ENCODE results near the gene IGFLR1.
"Not testable (repeated sequence)": the region's sequence is repeated elsewhere in the genome, so short reads cannot be mapped to it uniquely, and the experiment has no call there.

The IGFLR1 gene

GRCh38 chr19:35777086-35777841 lies 35.0 kb upstream of the IGFLR1 start:
- DNase-seq: no peak

DNA sequence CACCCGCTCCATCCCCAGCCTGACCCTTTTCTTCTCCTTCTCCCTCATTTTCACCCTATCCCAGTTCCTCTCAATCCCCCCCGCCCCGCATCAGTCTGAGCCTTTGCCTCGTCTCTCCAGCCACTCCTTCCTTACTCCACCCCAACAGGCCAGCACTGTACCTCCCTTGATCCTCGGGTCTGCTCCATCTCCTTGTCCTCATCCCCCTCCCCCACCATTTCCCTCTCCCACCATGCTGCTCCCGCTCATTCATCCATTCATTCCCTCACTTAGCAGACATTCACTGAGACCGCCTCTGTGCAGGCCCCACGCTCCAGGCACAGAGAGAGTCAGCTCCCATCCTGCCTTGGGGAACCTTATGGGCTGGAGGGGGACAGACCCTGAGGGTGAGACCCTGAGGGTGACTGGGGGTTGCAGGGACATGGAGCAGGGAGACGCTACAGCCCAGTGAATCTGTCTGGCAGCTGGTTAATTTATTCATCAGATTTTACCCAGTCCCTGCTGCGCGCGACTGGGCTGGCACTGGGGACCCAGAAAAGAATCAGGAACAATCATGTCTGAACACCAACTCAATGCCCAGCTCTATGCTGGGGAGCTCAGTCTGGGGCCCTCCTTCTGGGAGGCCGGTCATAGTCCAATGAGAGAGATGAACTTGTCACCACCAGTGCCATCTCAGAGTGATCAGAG lies 34.0 kb upstream of the IGFLR1 start:
- no peak for DNase-seq

DNA sequence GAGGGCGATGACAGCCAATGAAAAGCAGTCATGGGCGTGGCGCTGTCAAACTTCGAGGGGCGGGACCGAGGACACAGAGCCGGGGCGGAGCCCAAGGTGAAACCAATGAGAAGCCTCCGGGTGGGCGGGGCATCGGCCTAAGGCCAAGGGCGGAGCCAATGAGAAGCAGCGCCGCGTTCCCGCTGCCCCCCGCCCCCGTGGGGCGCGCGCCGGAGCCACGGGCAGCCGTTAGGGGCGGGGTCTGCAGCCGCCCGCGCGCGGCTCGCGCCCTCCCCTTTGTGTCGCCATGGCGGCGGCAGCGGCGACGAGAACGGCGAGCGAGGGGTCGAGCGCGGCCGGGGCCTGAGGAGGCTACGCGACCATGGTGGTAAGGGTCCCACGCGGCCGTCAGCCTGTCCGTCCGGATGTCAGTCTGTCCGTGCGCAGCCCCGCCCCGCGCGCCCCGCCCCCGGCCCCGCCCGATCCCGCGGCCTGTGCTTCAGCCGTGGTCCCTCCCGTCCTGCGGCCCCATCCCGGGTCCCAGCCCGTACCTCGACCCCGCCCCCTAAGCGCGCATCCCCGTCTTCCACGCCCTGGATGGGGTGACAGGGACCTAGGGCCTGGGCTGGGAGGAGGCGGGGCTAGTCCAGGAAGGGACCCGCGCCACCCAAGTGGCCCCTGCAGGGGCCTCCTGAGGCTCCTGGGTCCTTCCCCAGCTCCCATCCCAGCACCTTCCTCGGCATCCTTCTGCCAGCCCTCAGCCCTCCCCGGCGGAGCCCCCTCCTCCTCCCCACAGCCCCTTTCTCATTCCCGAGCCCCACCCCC lies 33.2 kb upstream of the IGFLR1 start, which contains the start of gene ARHGAP33:
TSS of gene ARHGAP33 (plus strand) at position 267 of the 804 bp plus-strand sequence. CDS start at position 362, 95 bp downstream.
- peak; percentile 97 to 99 (median 98) for DNase-seq

- no peak for DNase-seq
Observed at GRCh38 chr19:35775046-35775297, 32.7 kb upstream of the IGFLR1 start.

DNA sequence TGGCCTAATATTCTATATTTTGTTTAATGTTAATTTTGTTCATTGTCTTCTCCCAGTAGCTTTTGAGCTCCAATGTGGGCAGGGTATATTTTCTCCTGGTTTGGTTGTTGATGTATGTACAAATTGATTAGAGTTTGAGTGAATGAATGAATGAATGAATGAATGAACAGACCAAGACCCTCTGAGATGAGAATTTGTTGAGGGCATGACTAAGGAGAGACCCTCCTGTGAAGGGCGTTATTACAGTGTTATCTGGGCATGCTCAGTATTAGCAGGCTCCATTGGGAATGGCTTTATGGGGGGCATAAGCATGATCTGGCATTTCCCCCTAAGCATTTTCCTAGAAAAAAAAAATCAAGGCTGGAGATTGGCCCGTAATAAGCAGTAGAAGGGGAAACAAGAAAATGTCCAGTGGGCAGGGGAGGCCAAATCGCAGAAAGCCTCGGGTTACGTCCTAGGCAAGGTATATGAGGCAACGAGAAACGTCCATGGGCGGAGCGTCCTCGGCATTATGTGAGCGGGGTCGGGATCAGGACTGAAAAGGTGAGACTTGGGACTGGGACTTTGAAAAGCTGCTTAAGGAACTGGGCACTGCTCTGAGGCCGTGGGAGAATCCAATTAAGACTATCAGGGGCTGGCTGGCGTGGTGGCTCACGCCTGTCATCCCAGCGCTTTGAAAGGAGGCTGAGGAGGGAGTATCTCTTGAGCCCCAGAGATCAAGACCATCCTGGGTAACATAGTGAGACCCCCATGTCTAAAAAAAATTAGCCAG lies 32.2 kb upstream of the IGFLR1 start:
- DNase-seq: no peak

GRCh38 chr19:35773020-35773806 lies 31.0 kb upstream of the IGFLR1 start:
- DNase-seq: no peak

DNA sequence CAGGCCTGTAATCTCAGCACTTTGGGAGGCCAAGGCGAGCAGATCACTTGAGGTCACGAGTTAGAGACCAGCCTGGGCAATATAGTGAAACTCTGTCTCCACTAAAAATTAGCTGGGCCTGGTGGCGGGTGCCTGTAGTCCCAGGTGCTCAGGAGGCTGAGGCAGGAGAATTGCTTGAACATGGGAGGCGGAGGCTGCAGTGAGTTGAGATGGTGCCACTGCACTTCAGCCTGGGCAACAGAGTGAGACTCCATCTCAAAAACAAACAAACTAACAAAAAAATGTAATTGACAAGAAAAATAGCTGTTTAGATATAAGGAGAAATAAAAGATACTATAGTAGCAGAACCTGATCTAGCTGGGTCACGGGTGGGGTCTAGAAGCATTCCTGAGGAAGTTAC lies 30.1 kb upstream of the IGFLR1 start:
- not testable (repeated sequence) for DNase-seq

- no peak for DNase-seq
Observed at GRCh38 chr19:35768082-35768421, 25.8 kb upstream of the IGFLR1 start.

GRCh38 chr19:35767288-35768081 lies 25.2 kb upstream of the IGFLR1 start:
- no peak for DNase-seq

GRCh38 chr19:35766571-35767104 lies 24.4 kb upstream of the IGFLR1 start:
- no peak for DNase-seq

DNA sequence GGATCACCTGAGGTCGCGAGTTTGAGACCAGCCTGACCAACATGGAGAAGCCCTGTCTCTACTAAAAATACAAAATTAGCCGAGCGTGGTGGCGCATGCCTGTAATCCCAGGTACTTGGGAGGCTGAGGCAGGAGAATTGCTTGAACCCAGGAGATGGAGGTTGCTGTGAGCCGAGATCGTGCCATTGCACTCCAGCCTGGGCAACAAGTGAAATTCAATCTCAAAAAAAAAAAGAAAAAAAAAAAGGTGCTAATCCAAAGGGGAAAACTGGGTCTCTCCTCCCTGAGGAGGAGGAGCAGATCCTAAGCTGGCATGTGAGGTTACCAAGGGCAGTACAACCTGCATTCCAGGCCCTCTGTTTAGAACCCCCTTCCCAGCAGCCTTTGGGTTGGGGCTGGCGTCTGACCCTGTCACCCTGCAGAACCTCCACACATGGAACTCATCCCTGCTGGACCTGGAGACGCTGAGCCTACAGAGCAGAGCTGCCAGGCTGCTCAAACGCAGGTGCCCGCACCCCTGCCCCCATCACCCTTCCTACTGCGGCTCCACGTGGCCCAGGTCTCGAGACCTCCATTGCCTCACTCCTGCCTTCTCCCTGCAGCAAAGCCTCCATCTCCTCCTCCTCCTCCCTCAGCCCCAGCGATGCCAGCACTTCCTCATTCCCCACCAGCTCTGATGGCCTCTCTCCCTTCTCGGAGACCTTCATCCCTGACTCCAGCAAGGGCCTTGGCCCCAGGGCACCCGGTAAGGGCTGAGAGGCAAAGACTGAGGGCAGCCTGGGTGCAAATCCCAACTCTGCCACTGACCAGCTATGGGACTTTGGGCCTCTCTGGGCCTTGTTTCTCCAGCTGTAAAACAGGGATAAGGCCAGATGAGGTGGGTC lies 22.4 kb upstream of the IGFLR1 start:
- DNase-seq: no peak

- no peak for DNase-seq
Observed at GRCh38 chr19:35760711-35761349, 18.6 kb upstream of the IGFLR1 start.

GRCh38 chr19:35759697-35760096 lies 17.4 kb upstream of the IGFLR1 start:
- DNase-seq: no peak

GRCh38 chr19:35757749-35758608 lies 15.7 kb upstream of the IGFLR1 start, which contains the start of gene PROSER3:
TSS of gene PROSER3 (plus strand) at chr19:35758176. CDS start at chr19:35758216, 40 bp downstream.
- peak; percentile 94 to 100 (median 97) for DNase-seq

DNA sequence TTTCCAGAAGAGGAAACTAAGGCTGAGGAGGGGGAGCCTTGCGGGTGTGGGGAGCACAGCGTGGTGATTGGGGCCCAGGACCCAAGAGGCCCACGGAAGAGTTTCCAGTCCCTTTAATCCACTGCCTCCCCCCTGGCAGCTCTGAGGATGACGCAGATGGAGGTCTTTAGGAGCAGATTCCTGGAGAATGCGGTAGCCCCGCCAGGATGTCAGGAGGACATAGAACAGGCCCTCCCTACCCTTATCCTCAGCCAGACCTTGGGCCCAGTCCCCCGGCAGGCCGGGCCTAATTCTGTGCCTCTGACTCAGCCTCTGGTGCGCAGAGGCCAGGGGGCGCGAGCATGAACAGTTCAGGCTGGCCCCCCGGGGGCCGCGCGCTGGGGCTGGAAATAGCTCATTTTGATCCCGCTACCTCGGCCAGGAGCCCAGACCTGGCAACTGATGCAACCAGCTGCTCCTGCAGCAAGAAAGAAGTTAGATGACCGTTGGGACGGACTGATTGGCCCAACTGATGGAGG lies 15.0 kb upstream of the IGFLR1 start:
- DNase-seq: no peak

GRCh38 chr19:35756377-35757230 lies 14.4 kb upstream of the IGFLR1 start, which contains the start of gene HSPB6:
TSS of gene HSPB6 (minus strand) at chr19:35757029. CDS start at chr19:35757008, 21 bp downstream.
- no peak for DNase-seq
